GM04504 (cell line): Measurements from ENCODE around the gene DIP2B.
"Not testable (repeated sequence)": the region's sequence is repeated elsewhere in the genome, so short reads cannot be mapped to it uniquely, and the experiment has no call there.

Source experiments
- DNase-seq: peaks from one replicate; pipeline ENCODE4 v3.0.0-alpha.2; 2012; ENCODE audit warnings: low read depth

DIP2B gene

DNA sequence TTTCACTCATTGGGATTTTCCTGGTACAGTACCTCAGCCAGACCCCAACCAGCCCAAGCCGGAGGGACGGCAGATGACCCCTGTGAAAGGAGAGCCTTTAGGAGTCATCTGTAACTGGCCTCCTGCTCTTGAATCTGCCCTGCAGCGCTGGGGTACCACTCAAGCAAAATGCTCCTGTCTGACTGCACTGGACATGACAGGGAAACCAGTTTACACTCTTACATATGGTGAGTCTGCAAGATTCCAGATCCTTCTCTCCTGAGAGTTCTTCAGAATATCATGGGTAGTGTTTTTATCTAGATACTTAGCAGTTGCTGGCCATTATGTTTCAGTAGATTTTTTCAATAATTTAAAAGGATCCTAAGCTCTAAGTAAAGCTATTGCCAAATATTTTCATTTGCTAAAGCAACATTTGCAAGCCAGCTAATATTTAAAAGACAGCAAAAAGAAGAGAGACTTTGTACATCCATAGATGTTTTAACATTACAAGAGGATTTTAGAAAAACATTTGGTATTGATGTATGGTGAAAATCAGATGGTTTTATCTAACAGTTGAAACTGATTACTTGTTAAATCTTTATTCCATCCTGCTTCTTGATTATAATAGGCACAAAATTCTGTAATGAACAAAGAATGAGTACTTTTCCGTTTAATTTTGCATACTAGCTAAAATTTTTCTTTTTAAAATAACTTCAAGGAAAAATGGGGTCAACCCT is 174.0 kb downstream of the DIP2B start:
- DNase-seq: no peak

DNA sequence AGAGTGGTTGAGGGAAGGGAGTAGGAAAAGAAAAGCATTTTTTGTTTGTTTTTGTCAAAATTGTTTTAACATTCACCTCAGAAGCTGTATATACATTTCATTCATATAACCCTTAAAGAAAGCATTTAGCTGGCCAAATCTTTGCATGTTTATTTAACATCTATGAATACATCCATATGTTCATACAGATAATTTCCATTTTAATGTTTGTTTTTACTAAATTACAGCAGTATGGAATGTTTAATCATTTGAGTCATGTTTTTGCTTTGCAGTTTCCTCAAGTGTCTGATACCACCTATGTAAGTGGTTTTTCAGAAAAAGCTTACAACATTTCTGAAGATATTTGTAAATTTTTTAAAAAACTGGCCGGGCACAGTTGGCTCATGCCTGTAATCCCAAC is 174.8 kb downstream of the DIP2B start:
- DNase-seq: no peak

DNA sequence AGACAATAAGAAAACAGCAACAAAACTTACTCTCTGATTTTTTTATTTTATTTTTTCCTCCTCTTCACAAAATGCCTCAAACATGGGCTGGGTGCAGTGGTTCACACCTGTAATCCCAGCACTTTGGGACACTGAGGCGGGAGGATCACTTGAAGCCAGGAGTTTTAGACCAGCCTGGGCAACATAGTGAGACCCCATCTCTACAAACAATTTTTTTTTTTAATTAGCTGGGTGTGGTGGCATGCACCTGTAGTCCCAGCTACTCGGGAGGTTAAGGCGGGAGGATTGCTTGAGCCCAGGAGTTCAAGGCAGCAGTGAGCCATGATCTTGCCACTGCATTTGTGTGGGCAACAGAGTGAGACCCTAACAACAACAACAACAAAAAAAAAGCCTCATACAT is 176.3 kb downstream of the DIP2B start:
- DNase-seq: not testable (repeated sequence)

DNA sequence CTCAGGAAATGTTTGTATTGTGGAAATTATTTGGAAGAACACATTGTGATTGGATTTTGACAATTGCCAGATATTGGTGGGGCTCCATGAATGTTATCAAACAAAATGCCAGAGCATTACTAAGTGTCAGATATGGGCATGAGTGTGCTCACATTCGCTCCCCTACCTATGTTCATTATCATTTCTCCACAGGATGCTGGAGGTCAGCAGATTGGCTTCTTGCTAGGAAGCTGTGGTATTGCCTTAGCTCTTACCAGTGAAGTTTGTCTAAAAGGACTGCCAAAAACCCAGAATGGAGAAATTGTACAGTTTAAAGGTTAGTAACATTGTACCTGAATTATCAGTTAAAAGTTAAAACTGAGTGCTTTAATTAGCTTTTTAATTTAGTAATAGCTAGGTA is 180.9 kb downstream of the DIP2B start:
- DNase-seq: no peak

DNA sequence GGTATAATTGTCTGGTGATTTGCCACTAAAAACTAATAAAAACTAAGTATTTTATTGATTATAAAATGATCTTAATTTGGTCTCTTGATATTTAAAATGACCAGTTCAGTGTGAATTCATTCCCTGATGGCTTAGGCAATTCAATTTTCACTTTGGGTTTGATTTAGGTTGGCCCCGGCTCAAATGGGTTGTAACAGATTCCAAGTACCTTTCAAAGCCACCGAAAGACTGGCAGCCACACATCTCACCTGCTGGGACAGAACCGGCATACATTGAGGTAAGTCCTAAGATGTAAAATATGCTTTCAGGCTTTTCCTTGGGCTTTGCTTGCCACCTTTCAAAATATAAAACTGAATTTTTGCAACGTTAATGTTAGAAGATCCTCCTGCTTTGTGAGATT is 181.6 kb downstream of the DIP2B start:
- DNase-seq: no peak

DNA sequence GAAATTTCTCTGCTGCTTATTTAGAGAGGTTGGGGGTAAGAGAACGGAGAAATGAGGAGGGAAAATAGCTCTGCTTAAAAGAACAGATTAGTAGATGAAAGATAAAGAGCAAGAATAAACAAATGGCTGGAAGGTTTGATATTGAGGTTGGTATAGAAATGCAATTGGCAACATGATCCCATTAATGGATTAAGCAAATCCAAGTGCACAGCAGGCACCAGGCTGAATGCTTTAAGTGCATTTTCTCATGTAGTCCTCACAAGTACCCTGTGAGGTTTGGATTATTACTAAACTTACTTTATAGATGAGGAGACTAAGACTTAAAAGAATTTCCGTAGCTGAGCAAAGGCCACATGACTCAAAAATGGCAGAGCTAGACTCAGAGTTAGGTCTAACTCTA is 182.2 kb downstream of the DIP2B start:
- no peak for DNase-seq

DNA sequence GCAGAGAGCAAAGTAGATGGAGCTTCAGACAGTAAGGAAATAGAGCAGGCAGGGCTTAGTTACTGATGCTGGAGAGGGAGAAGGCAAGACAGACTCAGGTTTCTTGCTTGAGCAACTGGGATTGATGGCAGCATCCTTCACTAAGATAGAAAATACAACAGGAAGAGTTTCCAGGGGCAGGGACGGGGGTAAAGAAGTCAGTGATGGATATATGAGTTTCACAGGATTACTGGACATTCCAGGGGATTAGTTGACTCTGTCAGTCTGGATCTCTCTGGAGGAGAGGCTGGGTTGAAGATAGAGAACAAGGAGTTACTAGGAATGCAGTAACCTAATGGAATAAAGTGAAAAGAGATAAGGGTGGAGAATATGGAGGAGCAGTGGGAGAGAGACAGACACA is 184.7 kb downstream of the DIP2B start:
- no peak for DNase-seq

DNA sequence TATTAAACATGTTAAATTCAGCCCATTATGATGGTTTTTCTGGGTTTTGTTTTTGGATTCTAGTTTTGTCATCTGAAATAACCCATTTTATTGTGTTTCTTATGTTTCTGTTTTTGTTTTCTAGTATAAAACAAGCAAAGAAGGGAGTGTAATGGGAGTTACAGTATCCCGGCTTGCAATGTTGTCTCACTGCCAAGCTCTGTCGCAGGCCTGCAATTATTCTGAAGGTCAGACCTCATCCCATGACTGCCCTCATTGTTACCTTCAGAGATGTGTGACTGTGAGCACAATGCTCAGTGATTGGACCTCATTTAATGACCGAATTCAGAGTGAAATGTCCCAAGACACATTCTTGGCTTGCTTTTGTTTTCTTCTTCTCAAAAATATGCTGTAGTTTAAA is 186.1 kb downstream of the DIP2B start:
- no peak for DNase-seq

DNA sequence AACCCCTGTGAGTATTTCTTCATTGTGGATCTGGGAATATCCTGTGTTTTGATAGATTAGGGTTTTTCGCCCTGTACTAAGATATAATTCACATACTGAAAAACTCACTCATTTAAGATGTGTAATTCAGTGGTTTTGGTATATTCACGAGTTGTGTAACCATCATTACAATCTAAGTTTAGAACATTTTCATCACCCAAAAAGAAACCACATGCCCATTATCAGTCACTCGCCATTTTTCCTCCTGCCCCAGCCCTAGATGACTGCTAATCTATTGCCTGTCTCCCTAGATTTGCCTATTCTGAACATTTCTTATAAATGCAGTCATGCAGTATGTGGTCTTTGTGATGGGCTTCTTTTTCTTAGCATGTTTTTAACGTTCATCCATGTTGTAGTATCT is 191.2 kb downstream of the DIP2B start:
- DNase-seq: no peak

DNA sequence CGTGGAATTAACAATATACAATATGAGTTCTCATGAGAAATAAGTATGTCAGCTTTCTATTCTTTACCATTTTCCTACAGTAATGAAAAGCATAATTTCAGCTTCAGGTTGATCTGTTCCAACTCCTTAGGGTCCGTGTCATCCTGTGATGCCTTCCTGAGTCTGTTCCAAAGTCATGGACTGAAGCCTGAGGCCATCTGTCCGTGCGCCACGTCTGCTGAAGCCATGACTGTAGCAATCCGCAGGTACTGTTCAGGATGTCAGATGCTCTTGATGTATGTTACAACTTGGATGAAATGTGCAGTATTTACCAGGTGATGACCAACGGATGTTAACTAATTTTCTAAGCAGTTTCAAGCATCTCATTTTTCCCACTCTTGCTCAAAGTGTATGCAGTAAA is 192.1 kb downstream of the DIP2B start:
- no peak for DNase-seq

DNA sequence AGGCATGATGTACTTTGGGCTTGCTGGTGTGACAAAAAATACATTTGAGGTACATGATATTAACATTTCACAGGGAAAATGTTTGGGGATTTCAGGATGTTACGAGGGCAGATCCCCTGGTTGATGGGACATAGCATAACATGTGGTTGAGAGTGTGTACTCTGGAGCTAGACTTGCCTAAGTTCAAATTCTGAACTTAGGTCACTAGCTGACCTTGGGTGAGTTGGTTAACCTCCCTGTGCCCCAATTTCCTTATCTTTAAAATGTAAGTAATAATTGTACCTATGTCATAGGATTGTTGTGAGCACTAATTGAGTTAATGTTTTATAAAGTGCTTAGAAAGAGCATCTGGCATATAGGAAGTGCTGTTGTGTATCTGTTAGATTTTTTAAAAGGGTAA is 194.4 kb downstream of the DIP2B start:
- no peak for DNase-seq

DNA sequence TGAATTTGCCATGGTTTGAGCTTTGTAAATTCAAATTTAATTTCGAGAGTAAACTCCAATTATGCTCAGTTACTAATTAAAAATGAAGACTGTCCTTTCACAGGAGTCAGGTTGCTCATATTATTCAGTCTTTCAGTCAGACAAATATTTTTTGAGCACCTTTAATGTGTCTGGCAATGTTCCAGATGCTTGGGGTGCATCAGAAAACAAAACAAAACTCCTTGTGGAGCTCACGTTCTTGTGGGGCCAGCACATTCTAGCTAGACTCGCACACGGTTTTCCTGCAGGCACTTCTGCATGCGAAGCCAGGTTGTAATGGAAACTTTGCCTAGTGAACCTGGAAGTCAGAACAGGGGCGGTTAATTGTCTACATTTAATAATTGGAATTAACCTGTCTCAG is 195.2 kb downstream of the DIP2B start:
- DNase-seq: no peak

DNA sequence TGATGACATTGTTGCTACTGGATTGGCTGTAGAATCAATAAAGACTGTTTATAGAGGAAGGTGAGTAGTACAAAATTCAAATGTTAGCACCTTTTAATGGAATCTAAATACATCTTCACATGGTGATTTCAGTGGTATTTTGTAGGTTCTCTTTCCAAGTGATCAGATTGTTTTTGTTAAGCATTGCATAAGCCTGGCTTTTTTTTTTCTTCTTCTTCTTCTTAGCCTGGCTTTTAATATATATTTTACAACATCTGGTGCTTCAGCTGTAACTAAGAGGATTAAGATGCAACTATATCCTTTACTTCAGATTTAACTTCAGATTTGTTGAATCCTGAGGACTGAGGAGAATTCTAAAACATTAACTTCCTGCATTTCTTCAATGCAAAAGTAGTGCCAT is 201.8 kb downstream of the DIP2B start:
- no peak for DNase-seq

DNA sequence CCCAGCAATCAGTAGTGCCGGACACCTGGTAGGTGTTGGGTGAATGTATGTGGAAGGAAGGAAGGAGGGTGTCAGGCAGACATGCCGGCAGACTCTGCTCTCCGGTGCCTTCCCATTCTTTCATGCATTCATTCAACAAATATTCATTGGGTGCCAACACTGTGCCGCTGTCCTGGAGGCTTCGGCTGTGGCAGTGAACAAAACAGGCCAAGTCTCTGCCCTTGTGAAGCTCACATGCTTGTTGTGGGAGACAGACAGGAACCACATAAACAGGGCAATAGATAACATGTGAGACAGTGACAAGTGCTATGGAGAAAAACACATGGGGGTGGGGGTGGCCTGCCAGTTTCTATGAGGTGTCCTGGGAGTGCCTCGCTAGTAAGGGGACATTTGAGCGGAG is 202.6 kb downstream of the DIP2B start:
- DNase-seq: no peak

DNA sequence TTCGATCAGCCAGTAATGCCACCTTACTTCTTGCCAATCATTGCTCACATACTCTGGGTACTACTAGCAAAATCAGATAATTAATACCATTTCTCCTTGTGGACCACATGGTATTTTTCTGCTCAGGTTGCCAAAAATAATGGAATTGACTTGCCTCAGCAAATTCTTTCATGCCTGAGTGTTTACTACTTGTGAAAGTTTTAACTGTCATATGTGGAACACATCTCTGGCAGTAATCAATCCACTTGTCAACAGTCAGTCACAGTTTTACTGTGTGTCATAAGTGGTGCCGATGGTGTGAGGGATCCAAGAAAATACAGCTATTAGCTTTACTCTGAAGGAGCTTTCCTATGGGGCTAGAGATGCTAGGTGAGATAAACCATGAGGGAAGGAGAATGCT is 203.8 kb downstream of the DIP2B start:
- DNase-seq: peak; percentile 29

DNA sequence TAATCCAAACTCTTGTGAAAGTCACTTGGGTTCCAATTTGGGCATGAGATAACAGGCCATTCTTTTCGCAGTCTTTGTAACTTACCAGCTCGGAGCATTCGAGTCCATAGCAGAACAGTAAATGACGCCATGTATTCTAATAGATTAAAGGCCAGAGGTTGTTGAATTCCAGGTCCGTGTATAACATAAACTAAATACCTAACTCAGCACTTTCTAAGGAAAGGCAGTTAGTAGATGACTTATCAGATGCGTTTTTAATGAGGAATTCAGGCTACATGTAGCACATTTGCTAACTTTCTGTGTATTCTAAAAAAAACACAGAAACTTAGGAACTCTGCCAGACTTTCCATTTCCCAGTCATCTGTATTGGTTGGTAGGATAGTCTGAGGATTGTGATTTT is 206.3 kb downstream of the DIP2B start:
- no peak for DNase-seq

DNA sequence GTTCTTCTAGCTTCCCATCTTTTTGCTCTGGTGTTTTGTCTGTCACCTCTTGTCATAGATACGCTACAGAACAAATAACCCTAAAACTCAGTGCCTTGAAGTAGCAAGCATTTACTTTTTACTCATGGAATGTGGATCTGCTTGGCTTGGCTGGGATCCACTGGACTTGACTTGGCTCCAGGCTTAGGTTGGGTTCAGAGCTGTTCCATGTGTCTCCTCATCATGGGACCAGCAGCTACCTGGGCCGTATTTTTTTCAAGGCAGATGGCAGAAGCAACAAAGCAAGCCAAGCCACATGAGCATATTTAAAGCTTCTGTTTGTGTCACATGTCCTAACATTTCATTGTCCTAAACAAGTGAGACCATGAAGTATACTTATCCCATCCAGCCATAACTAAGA is 210.4 kb downstream of the DIP2B start:
- no peak for DNase-seq

DNA sequence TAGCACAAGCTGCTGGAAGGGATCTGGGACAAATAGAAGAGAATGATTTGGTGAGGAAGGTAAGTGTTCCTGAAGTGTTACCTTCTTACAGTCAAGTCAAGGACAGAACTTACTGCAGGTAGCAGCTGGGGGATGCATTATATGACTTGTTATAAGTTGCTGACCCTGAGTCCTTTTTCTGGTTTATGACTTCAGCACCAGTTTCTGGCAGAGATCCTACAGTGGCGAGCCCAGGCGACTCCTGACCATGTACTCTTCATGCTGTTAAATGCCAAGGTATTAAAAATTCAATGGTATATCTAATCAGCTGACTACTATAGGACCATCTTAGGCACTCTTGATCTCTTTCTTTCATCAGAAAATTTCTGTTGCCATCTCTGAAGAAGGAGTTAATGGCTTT is 214.0 kb downstream of the DIP2B start:
- DNase-seq: no peak

DNA sequence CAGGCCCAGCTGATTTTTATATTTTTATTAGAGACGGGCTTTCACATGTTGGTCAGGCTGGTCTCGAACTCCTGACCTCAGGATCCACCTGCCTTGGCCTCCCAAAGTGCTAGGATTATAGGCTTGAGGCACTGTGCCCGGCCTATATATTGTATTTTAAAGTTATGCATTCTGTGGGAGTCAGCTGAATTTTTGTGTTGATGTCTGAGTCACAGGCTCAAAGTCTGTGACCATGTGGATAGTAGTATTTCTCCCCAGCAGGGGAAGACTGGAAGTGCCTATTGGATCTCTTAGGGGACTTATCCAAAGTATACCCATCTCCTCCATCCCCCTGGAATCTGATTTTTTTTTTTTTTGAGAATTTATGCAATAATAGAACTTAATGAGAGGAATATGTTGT is 215.3 kb downstream of the DIP2B start:
- no peak for DNase-seq

DNA sequence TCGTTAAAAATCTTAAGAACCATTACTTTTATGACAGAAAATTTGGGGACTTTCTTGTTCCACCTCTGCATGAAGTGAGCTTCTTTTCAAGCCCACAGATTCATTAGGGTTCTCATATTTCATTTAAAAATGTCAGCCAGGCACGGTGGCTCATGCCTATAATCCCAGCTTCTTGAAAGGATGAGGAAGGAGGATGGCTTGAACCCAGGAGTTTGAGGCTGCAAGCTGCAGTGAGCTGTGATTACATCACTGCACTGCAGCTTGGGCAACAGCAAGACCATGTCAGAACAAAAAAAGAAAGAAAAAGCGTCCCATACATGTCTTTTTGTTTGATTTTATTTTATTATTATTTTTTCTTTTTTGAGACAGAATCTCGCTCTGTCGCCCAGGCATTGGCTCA is 215.7 kb downstream of the DIP2B start:
- DNase-seq: no peak

DNA sequence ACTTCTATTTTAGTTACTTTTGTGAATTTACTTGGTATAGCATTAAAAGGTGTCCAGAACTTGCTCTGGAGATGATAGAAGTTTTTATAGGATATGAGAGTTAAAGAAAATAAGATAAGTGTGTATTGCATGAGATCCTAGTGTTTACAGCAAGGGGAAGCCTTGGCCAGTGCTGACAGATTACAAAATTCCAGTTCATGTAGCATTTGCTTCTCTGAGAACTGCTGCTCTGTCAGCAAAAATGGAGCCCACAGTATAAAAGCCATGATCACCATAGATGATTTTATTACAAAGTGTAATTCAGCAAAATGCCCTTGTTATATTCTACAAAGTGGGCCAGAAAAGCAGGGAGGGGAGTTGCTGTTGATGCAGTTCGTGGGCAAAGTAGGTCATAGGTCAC is 219.1 kb downstream of the DIP2B start:
- DNase-seq: no peak

DNA sequence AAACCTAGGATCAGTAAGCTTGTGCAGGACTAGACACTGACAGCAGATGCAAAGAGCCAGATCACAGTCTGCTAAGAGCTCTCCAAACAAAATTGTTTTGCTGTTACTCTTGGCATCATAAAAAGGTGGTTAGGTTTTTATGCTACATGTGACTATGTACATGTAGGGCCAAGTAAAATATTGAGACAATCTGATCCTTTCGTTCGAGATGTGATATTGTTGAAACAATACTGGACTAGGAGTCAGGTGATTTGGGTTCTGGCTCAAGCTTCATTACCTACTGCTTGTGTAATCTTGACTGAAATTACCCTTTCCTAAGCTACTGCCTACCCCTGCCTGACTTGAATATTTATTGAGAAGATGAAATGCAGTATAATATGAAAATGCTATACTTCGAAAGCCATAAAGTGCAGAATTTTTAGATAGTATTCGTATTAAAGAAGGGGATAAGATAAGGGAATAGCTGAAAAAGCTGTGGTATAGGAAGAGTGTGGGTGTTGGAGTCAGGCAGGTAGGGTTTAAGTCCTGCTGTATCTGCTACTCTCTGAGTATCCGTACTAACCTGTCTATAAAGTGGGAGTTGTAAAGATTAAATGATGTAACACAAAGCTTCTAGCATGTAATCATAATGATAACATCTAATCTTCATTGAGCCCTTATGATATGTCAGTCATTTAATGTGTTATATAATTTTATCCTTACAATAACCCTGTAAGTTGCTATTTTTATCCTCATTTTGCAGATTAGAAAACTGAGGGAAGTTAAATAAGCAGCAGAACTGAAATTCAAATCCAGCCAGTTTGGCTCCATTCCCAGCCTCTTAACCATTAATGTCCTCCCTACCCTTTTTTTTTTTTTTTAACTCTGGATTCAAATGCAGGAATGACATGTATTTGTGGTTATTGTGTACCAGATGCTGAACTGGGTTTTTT is 220.5 kb downstream of the DIP2B start:
- DNase-seq: no peak

DNA sequence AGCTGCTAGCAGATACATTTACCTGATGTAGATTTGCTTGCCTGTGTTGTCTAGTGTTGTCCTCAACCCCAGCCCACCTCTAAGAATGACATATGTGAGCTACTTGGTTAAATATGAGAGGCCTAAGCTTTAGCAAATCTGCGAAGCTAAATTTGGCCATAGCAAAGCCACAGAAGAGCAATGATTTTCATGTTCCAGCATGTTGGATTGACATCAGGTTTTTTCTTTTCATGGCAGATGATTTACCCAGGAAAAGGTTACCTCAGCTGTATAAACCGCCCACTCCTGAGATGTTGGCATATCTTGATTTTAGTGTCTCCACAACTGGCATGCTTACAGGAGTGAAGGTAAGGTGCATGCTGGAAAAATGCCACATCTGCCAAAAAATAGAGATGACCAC is 222.7 kb downstream of the DIP2B start:
- no peak for DNase-seq

DNA sequence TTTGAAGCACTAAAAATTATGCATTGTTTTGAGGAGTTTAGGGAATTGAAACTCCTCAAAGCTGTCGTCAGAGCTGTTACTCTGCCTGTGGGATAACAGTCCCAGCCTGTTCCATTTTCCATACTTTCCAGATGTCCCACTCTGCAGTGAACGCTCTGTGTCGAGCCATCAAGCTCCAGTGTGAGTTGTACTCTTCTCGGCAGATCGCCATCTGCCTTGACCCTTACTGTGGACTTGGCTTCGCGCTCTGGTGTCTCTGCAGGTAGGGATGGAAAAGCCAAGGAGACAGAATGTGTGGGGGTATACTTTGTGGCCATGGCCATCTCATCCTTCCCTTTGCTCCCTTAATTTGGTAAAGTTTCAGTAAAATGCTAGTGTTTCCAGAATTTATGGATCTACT is 223.6 kb downstream of the DIP2B start:
- no peak for DNase-seq
